ENCODE measurements around the gene AHR. TPM values are rescaled to one million over a fixed set of nuclear protein-coding genes. Genes with fewer than 3 reads are reported as not detected.
A peak's percentile ranks its signal among the peaks of the same experiment; 100 is the strongest.

The AHR gene
- polyA plus RNA-seq, 1 experiment: 5.9 TPM

DNA sequence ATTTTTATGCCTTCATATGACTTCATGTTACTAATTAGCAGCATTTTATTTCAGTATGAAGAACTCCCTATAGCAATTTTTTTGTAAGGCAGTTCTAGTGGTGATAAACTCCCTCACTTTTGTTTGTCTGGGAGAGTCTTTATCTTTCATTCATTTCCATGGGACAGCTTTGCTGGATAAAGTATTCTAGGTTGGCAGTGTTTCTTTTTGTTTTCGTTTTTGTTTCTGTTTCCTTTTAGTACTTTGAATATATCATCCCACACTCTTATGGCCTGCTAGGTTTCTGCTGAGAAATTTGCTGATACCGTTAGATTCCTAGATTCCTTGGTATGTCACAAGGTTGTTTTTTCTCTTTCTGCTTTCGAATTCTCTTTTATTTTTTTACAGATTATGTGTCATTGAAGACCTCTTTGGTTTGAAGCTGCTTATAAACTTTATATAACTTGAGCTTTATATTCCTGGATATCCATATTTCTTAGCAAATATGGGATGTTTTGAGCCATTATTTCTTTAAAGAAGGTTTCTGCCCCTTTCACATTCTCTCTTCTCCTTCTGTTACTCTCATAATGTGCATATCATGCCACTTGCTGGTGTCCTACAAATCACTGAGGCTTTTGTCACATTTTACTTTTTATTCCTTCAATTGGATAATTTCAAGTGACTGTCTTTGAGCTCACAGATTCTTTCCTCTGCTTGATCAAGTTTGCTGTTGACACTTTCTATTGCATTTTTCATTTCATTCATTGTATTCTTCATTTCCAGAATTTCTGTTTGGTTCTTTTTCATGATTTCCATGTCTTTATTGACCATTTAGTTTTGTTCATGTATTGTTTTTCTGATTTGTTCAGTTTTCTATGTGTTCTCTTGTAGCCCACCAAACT, 28.9 kb upstream of the AHR start:
- TF ChIP-seq, protein P1, sequence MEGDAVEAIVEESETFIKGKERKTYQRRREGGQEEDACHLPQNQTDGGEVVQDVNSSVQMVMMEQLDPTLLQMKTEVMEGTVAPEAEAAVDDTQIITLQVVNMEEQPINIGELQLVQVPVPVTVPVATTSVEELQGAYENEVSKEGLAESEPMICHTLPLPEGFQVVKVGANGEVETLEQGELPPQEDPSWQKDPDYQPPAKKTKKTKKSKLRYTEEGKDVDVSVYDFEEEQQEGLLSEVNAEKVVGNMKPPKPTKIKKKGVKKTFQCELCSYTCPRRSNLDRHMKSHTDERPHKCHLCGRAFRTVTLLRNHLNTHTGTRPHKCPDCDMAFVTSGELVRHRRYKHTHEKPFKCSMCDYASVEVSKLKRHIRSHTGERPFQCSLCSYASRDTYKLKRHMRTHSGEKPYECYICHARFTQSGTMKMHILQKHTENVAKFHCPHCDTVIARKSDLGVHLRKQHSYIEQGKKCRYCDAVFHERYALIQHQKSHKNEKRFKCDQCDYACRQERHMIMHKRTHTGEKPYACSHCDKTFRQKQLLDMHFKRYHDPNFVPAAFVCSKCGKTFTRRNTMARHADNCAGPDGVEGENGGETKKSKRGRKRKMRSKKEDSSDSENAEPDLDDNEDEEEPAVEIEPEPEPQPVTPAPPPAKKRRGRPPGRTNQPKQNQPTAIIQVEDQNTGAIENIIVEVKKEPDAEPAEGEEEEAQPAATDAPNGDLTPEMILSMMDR (IDR thresholded peaks at IDR 0.05; ENCODE audit: insufficient read depth, low read depth, low read length): no peak
- POLR2A ChIA-PET: no interaction called here
- DNase-seq (ENCODE audit: low read depth): no peak
- Histone ChIP-seq H3K4me3 (ENCODE audit: low read depth, low read length) (no peak overlapping the region), H3K36me3 (ENCODE audit: control insufficient read depth, insufficient read depth, low read length) (no peaks in the 10 kb centered on the region), H3K27me3 (ENCODE audit: control insufficient read depth, insufficient read depth, low read length) (no peaks in the 10 kb centered on the region)
- CTCF ChIA-PET: no interaction called here

DNA sequence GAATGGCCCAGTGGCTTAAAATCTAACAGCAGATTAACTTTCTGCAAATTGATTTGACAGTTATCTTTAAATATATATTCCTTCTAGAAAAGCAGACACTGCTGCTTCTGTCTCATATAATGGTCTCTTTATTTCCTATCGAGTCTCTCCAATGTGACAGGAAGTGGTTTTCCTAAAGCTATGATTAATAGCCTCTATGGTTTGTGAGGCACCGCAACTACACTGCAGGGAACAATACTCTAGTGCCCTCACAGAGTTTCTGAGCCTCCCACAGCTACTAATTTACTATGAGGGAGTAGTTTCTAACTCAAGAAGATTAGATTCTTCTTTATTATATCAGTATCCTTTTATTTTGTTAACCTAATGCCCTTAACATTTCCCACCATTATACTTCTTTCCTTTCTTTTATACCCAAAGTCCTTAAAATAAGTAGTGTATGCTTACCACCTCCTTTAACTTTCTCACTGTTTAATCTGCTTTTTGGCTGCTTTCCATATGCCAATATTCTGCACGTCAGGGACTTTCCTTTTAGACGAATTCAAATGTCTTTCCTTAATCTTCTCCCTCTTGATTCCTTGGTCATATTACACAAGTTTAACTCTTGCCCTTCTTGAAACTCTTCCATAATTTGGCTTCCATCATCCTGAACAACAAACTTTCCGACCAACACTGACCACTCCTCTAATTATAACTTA, 23.8 kb upstream of the AHR start:
- ChIA-PET POLR2A (no interaction called here), CTCF (no interaction called here)
- Histone ChIP-seq H3K36me3 (ENCODE audit: control insufficient read depth, insufficient read depth, low read length) (no peaks in the 10 kb centered on the region), H3K4me3 (ENCODE audit: low read depth, low read length) (no peak overlapping the region), H3K27me3 (ENCODE audit: control insufficient read depth, insufficient read depth, low read length) (no peaks in the 10 kb centered on the region)
- TF ChIP-seq, protein P1 (IDR thresholded peaks at IDR 0.05; ENCODE audit: insufficient read depth, low read depth, low read length): no peak
- no peak for DNase-seq (ENCODE audit: low read depth)

DNA sequence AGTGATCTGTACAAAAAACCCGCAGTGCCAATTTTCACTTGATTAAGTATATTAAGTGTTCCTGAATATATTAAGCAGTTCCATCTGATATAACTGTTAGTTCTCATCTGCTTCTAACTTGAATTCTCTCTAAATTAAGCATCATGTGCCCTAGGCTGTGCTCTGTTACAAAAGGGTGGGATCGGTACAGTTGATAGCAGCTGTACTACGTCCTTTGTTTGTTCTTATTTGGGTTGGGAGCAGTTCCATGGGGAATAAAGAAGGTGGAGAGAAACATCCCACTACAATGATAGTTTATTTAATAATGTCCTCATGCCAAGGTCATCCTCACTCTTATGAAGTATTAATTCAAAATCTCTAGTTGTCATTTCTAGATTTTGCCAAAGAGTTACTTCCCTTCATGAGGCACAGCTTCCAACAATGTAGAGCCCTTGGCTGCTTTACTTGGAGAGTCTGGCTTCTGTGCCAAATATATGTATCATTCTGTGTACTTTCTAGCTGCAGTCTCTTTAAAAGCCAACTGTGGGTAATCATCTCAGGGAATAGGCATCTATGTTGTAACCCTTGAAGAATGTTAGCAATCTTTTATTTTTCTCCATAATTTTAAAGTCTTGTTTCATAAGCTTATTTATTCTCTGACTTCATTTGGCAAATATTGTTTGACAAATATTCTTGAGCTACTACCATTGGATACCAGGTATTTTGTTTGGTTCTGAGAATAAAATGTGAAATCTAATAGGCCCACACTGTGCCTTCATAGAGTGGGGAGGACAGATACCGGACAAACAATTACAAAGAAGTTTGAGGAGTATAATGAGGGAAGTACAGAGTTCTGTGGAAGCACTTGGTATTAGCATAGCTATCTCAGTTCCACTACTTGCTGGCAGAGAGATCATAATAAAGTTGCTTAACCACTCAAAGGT, 22.4 kb upstream of the AHR start:
- TF ChIP-seq, protein P1 (IDR thresholded peaks at IDR 0.05; ENCODE audit: insufficient read depth, low read depth, low read length): no peak
- Histone ChIP-seq H3K4me3 (ENCODE audit: low read depth, low read length) (no peak overlapping the region), H3K36me3 (ENCODE audit: control insufficient read depth, insufficient read depth, low read length) (no peaks in the 10 kb centered on the region), H3K27me3 (ENCODE audit: control insufficient read depth, insufficient read depth, low read length) (no peaks in the 10 kb centered on the region)
- CTCF ChIA-PET: interaction anchor here (1.1 kb wide), 1 partner anchor 45 kb away, joined by 3 read pairs; no protein-coding TSS in a partner anchor
- peak; percentile 93 for DNase-seq (ENCODE audit: low read depth)
- POLR2A ChIA-PET: interaction anchor here (0.9 kb wide), 1 partner anchor 260 kb away, joined by 4 read pairs; no protein-coding TSS in a partner anchor

DNA sequence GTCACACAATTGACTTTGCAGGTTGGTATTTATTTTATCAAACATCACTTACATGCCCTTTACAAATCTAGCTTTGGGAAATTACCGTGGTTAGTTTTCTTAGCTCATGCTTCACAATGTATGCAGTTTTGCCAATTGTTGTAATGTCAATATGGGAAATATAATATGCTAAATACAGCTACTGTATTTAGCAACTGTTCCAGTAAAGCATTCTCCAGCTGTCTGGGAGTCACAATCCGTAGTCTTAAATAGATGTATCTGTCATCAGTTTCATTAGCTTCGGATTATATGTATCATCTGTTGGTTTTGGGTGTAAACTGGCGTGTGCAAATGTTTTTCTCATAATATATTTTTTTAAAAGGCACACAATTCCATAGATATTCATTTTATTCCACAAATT, 19.4 kb upstream of the AHR start:
- ChIA-PET CTCF (no interaction called here), POLR2A (no interaction called here)
- Histone ChIP-seq H3K36me3 (ENCODE audit: control insufficient read depth, insufficient read depth, low read length) (no peaks in the 10 kb centered on the region), H3K4me3 (ENCODE audit: low read depth, low read length) (no peak overlapping the region), H3K27me3 (ENCODE audit: control insufficient read depth, insufficient read depth, low read length) (no peaks in the 10 kb centered on the region)
- TF ChIP-seq, protein P1 (IDR thresholded peaks at IDR 0.05; ENCODE audit: insufficient read depth, low read depth, low read length): no peak
- no peak for DNase-seq (ENCODE audit: low read depth)
